HG03520 (cell line): ENCODE measurements around the gene FSTL1.

Source experiments
- ATAC-seq: cut with Tn5 transposase; IDR thresholded peaks from one replicate; pipeline ENCODE4 v1.9.1; 2021; ENCODE audit warnings: mild to moderate bottlenecking, moderate library complexity; ENCODE audit not compliant: unreplicated experiment

FSTL1 gene

GRCh38 chr3:120468635-120469295 is 18.0 kb upstream of the FSTL1 start:
- no peak for ATAC-seq

- no peak for ATAC-seq
These were observed 11.7 kb upstream of the FSTL1 start for GRCh38 chr3:120462409-120462959.

GRCh38 chr3:120461416-120461815 is 10.6 kb upstream of the FSTL1 start:
- ATAC-seq, result no peak

- no peak for ATAC-seq
These were observed 10.1 kb upstream of the FSTL1 start for GRCh38 chr3:120460862-120461261.

- ATAC-seq, result no peak
These were observed 9.5 kb upstream of the FSTL1 start for GRCh38 chr3:120460181-120460790.

GRCh38 chr3:120459196-120459595 is 8.4 kb upstream of the FSTL1 start:
- no peak for ATAC-seq

- ATAC-seq, result no peak
These were observed 7.0 kb upstream of the FSTL1 start for GRCh38 chr3:120457827-120458226.

- no peak for ATAC-seq
These were observed 3.4 kb upstream of the FSTL1 start for GRCh38 chr3:120454076-120454689.

- no peak for ATAC-seq
These were observed 2.0 kb upstream of the FSTL1 start for GRCh38 chr3:120452816-120453215.

GRCh38 chr3:120451806-120452205 is 1.0 kb upstream of the FSTL1 start:
- no peak for ATAC-seq

- ATAC-seq, result no peak
These were observed 525 bp upstream of the FSTL1 start for GRCh38 chr3:120451272-120451761.

- ATAC-seq, result no peak
These were observed 842 bp downstream of the FSTL1 start for GRCh38 chr3:120449701-120450599.

- ATAC-seq, result no peak
These were observed 1.5 kb downstream of the FSTL1 start for GRCh38 chr3:120449251-120449650.

- no peak for ATAC-seq
These were observed 2.0 kb downstream of the FSTL1 start for GRCh38 chr3:120448756-120449155.

- no peak for ATAC-seq
These were observed 3.7 kb downstream of the FSTL1 start for GRCh38 chr3:120446891-120447668.

- ATAC-seq, result no peak
These were observed 5.1 kb downstream of the FSTL1 start for GRCh38 chr3:120445654-120446053.

GRCh38 chr3:120443626-120444123 is 7.1 kb downstream of the FSTL1 start:
- ATAC-seq, result no peak

GRCh38 chr3:120442975-120443517 is 7.7 kb downstream of the FSTL1 start:
- no peak for ATAC-seq

- ATAC-seq, result no peak
These were observed 9.0 kb downstream of the FSTL1 start for GRCh38 chr3:120441776-120442175.

GRCh38 chr3:120440762-120441161 is 10.0 kb downstream of the FSTL1 start:
- no peak for ATAC-seq
